ENCODE data around the gene CXXC4. TPM values are rescaled to one million over a fixed set of nuclear protein-coding genes. Genes with fewer than 3 reads are reported as not detected.

The CXXC4 gene
- total RNA-seq, 2 donors from 2014 or later = 5.6 to 12.4 TPM

DNA sequence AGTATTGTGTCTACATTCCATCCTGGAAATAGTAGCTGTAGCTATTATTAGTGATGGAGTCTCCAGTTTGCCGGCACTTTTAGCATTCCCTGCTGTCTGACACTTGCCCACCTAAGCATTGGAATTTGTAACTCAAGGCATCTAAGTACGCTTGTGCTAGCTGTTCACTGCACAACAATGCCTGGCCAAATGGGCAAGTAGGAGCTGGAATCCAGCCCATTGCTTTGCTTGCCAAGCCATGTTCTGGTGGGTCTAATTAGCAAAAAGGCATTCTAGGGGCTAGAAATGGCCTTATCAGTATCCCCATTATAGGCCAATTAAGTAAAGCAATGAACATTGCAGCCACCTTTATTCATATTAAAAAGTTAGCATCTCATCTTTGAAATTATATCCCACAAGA, 7.8 kb upstream of the CXXC4 start:
- Histone ChIP-seq H3K9ac (ENCODE audit: extremely low read depth, low read length, poor library complexity, severe bottlenecking) (no peak overlapping the region), H3K4me3 (ENCODE audit: low read length) (no peak overlapping the region), H3K27ac (ENCODE audit: low read depth, low read length) (no peak overlapping the region), H3K9me3 (ENCODE audit: control insufficient read depth, low read length) (no peaks in the 10 kb centered on the region), H3K4me1 (ENCODE audit: control insufficient read depth, insufficient read depth, low read length) (peaks cover 16% of the 10 kb centered on the region), H3K27me3 (ENCODE audit: control insufficient read depth, insufficient read depth, low read length, poor library complexity, severe bottlenecking) (peaks cover 7% of the 10 kb centered on the region), H3K36me3 (ENCODE audit: control insufficient read depth, insufficient read depth, low read length) (no peaks in the 10 kb centered on the region)
- no peak for DNase-seq
- TF ChIP-seq, protein P1, sequence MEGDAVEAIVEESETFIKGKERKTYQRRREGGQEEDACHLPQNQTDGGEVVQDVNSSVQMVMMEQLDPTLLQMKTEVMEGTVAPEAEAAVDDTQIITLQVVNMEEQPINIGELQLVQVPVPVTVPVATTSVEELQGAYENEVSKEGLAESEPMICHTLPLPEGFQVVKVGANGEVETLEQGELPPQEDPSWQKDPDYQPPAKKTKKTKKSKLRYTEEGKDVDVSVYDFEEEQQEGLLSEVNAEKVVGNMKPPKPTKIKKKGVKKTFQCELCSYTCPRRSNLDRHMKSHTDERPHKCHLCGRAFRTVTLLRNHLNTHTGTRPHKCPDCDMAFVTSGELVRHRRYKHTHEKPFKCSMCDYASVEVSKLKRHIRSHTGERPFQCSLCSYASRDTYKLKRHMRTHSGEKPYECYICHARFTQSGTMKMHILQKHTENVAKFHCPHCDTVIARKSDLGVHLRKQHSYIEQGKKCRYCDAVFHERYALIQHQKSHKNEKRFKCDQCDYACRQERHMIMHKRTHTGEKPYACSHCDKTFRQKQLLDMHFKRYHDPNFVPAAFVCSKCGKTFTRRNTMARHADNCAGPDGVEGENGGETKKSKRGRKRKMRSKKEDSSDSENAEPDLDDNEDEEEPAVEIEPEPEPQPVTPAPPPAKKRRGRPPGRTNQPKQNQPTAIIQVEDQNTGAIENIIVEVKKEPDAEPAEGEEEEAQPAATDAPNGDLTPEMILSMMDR (conservative IDR thresholded peaks at IDR 0.05) = no peak
- Mint-ChIP-seq H3K36me3 (ENCODE audit: low read depth) (no peaks in the 10 kb centered on the region), H3K9me3 (no peaks in the 10 kb centered on the region), H3K4me1 (peaks cover 22% of the 10 kb centered on the region), H3K27ac (no peak overlapping the region), H3K27me3 (ENCODE audit: insufficient read depth) (peaks cover 16% of the 10 kb centered on the region), H3K4me3 (no peak overlapping the region)
- 90 to 92% methylated on average over 2 of the region's 2 CpGs for WGBS, 2 experiments (ENCODE audit: insufficient coverage in 1 of 2, insufficient read length in 1 of 2)

DNA sequence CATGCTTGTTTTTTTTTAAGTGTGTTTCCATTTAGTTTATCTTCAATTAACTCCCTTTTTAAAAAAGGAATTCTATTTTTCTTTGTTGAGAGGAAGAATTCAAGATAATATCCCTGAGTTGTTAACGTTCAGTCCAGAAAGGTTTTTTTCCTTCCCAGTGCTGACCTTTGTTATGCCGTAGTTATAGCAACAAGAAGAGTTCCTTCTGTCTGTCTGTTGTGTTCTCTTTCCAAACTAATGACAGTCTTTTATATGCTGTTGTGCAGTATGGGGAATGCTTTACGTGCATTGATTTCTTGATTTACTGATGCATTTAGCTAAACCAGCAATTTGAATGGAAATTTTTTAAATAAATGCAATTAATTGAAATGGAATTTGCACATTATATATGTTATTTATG, 6.6 kb upstream of the CXXC4 start:
- Mint-ChIP-seq H3K27me3 (ENCODE audit: insufficient read depth) (peaks cover 21% of the 10 kb centered on the region), H3K36me3 (ENCODE audit: low read depth) (no peaks in the 10 kb centered on the region), H3K27ac (no peak overlapping the region), H3K4me1 (peaks cover 22% of the 10 kb centered on the region), H3K4me3 (no peak overlapping the region), H3K9me3 (no peaks in the 10 kb centered on the region)
- peak overlapping the region; percentile 93 for H3K27ac ChIP-seq (ENCODE audit: low read depth, low read length)
- no peak overlapping the region for H3K4me3 ChIP-seq (ENCODE audit: low read length)
- DNase-seq = no peak
- H3K9me3 ChIP-seq (ENCODE audit: control insufficient read depth, low read length) = no peaks in the 10 kb centered on the region
- TF ChIP-seq, protein P1 (conservative IDR thresholded peaks at IDR 0.05) = no peak
- peaks cover 16% of the 10 kb centered on the region for H3K4me1 ChIP-seq (ENCODE audit: control insufficient read depth, insufficient read depth, low read length)
- peaks cover 13% of the 10 kb centered on the region for H3K27me3 ChIP-seq (ENCODE audit: control insufficient read depth, insufficient read depth, low read length, poor library complexity, severe bottlenecking)
- no peaks in the 10 kb centered on the region for H3K36me3 ChIP-seq (ENCODE audit: control insufficient read depth, insufficient read depth, low read length)
- no peak overlapping the region for H3K9ac ChIP-seq (ENCODE audit: extremely low read depth, low read length, poor library complexity, severe bottlenecking)
- 17 to 72% methylated on average over 1 to 3 of the region's 3 CpGs for WGBS, 2 experiments (ENCODE audit: insufficient coverage in 1 of 2, insufficient read length in 1 of 2)

DNA sequence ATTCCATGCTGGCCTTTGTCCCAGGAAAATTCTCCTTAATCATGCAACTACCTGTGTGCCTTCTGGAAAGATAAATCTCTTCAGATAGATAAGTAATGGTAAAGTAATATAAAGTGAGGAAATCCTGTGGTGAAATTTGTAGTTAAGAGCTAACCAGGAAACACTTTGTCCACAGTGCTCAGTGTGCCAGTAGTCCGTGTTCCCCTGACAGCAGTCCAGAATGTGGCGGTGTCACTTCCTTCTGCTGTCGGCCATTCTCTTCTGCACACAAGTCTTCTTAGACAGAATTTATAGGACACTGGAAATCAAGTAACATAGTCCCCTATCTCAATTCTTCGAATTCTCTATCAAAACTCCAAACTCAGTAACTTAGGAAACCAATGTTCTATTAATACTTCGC, 5.7 kb upstream of the CXXC4 start:
- peaks cover 11% of the 10 kb centered on the region for H3K27me3 ChIP-seq (ENCODE audit: control insufficient read depth, insufficient read depth, low read length, poor library complexity, severe bottlenecking)
- TF ChIP-seq, protein P1 (conservative IDR thresholded peaks at IDR 0.05) = no peak
- Mint-ChIP-seq H3K27ac (no peak overlapping the region), H3K4me1 (peaks cover 25% of the 10 kb centered on the region), H3K9me3 (no peaks in the 10 kb centered on the region), H3K27me3 (ENCODE audit: insufficient read depth) (peaks cover 17% of the 10 kb centered on the region), H3K36me3 (ENCODE audit: low read depth) (no peaks in the 10 kb centered on the region), H3K4me3 (no peak overlapping the region)
- peaks cover 16% of the 10 kb centered on the region for H3K4me1 ChIP-seq (ENCODE audit: control insufficient read depth, insufficient read depth, low read length)
- no peaks in the 10 kb centered on the region for H3K9me3 ChIP-seq (ENCODE audit: control insufficient read depth, low read length)
- WGBS, 2 experiments (ENCODE audit: insufficient coverage in 1 of 2, insufficient read length in 1 of 2) = 83 to 84% methylated on average over 4 to 5 of the region's 5 CpGs
- no peak for DNase-seq
- peak overlapping the region; percentile 93 for H3K27ac ChIP-seq (ENCODE audit: low read depth, low read length)
- H3K36me3 ChIP-seq (ENCODE audit: control insufficient read depth, insufficient read depth, low read length) = no peaks in the 10 kb centered on the region
- H3K9ac ChIP-seq (ENCODE audit: extremely low read depth, low read length, poor library complexity, severe bottlenecking) = no peak overlapping the region
- no peak overlapping the region for H3K4me3 ChIP-seq (ENCODE audit: low read length)

Data from endodermal cell (in vitro differentiated cells).